H1 (cell line): ENCODE results near the gene GPC6.

ENCODE experiments used
- CBX5 ChIP-seq: fragments of 300-800, 300-1000 bp; sonication (generic); IDR thresholded peaks from 2 replicates; pipeline ENCODE4 v1.7.1; 2016; ENCODE audit warnings: antibody characterized with exemption, low read length, low read depth
- CTCF ChIP-seq, 3 experiments: IDR thresholded peaks; 1 replicate in 2 of 3; 2 replicates in 1 of 3; pipeline versions ENCODE4 v1.5.1 to v1.6.1; 2011; ENCODE audit warnings: low read length in 3 of 3, mild to moderate bottlenecking in 3 of 3, inconsistent platforms in 2 of 3, low read depth in 1 of 3, moderate library complexity in 1 of 3; ENCODE audit not compliant: insufficient read depth in 1 of 3; ENCODE audit errors: control extremely low read depth in 1 of 3
- EGR1 ChIP-seq: IDR thresholded peaks from 2 replicates; pipeline ENCODE4 v1.6.1; 2011; ENCODE audit warnings: low read depth, low read length, borderline replicate concordance
- EP300 ChIP-seq, 2 experiments: IDR thresholded peaks; 1 replicate in 1 of 2; 2 replicates in 1 of 2; pipeline ENCODE4 v1.6.1; 2011 to 2012; ENCODE audit warnings: low read depth in 2 of 2, low read length in 2 of 2, mild to moderate bottlenecking in 2 of 2, borderline replicate concordance in 1 of 2, inconsistent platforms in 1 of 2, moderate library complexity in 1 of 2
- JUN ChIP-seq: IDR thresholded peaks from 2 replicates; pipeline ENCODE4 v1.6.1; 2011; ENCODE audit warnings: low read depth, mild to moderate bottlenecking, improper control_type of control experiment, low read length
- MAFK ChIP-seq: IDR thresholded peaks from 2 replicates; pipeline ENCODE4 v1.6.1; 2012; ENCODE audit warnings: low read depth, mild to moderate bottlenecking, improper control_type of control experiment, low read length
- PHF8 ChIP-seq: fragments of 200-600 bp; sonication (generic); conservative IDR thresholded peaks from 2 replicates; pipeline ENCODE4 v1.7.1; 2012; ENCODE audit warnings: low read depth, mild to moderate bottlenecking, inconsistent platforms, low read length, moderate library complexity
- POLR2A ChIP-seq, 2 experiments: IDR thresholded peaks; 1 replicate in 1 of 2; 2 replicates in 1 of 2; pipeline ENCODE4 v1.6.1; 2011; ENCODE audit warnings: low read depth in 2 of 2, low read length in 2 of 2, mild to moderate bottlenecking in 2 of 2; ENCODE audit errors: control extremely low read depth in 1 of 2
- POLR2AphosphoS5 ChIP-seq: IDR thresholded peaks from 2 replicates; pipeline ENCODE4 v1.6.1; 2011; ENCODE audit warnings: low read depth, low read length
- RNF2 ChIP-seq: fragments of 200-900, 300-1000 bp; sonication (generic); IDR thresholded peaks from 2 replicates; pipeline ENCODE4 v1.7.1; 2016; ENCODE audit warnings: borderline replicate concordance, low read depth, mild to moderate bottlenecking, antibody characterized with exemption, low read length; ENCODE audit not compliant: poor library complexity, severe bottlenecking; ENCODE audit errors: missing control alignments
- RXRA ChIP-seq: IDR thresholded peaks from 2 replicates; pipeline ENCODE4 v1.6.1; 2011; ENCODE audit warnings: low read depth, mild to moderate bottlenecking, low read length, moderate library complexity; ENCODE audit not compliant: insufficient read depth
- SP1 ChIP-seq: IDR thresholded peaks from 2 replicates; pipeline ENCODE4 v1.6.1; 2011; ENCODE audit warnings: low read depth, low read length
- TAF1 ChIP-seq: IDR thresholded peaks from 2 replicates; pipeline ENCODE4 v1.6.1; 2011; ENCODE audit warnings: mild to moderate bottlenecking, low read depth, low read length

GRCh38 chr13:94319501-94319900 is 1092.9 kb downstream of the GPC6 start:
- TF ChIP-seq CTCF (IDR thresholded peaks at IDR 0.05; ENCODE audit: control extremely low read depth in 1 of 3, insufficient read depth in 1 of 3, low read depth in 1 of 3, low read length in 3 of 3) (no peak), TAF1 (no peak), EP300 (IDR thresholded peaks at IDR 0.05; ENCODE audit: borderline replicate concordance in 1 of 2, low read depth in 2 of 2, low read length in 2 of 2) (no peak), SP1 (no peak), CBX5 (no peak), POLR2A (IDR thresholded peaks at IDR 0.05; ENCODE audit: control extremely low read depth in 1 of 2, low read depth in 2 of 2, low read length in 2 of 2) (no peak), JUN (no peak), RXRA (no peak), EGR1 (no peak), MAFK (no peak), POLR2AphosphoS5 (no peak), RNF2 (no peak), PHF8 (no peak)
